HUES64 (cell line): ENCODE measurements around the gene SMYD2.

Experiments
- H3K27ac ChIP-seq: 2 replicates; pipeline ENCODE4 v1.7.0; 2013; ENCODE audit warnings: low read depth, low read length, inconsistent platforms
- H3K27me3 ChIP-seq: 2 replicates; pipeline ENCODE4 v1.6.1; 2013; ENCODE audit warnings: mild to moderate bottlenecking, low read length; ENCODE audit not compliant: insufficient read depth
- H3K36me3 ChIP-seq: 2 replicates; pipeline ENCODE4 v1.6.1; 2013; ENCODE audit warnings: mild to moderate bottlenecking, low read length; ENCODE audit not compliant: insufficient read depth
- H3K4me1 ChIP-seq: 2 replicates; pipeline ENCODE4 v1.6.1; 2013; ENCODE audit warnings: mild to moderate bottlenecking, low read length, moderate library complexity; ENCODE audit not compliant: insufficient read depth
- H3K4me3 ChIP-seq: 2 replicates; pipeline ENCODE4 v1.5.1; 2013; ENCODE audit warnings: mild to moderate bottlenecking, low read length, moderate library complexity
- H3K9ac ChIP-seq: 2 replicates; pipeline ENCODE4 v1.6.1; 2013; ENCODE audit warnings: mild to moderate bottlenecking, low read depth, low read length
- H3K9me3 ChIP-seq: 2 replicates; pipeline ENCODE4 v1.6.1; 2013; ENCODE audit warnings: low read depth, low read length; ENCODE audit not compliant: insufficient read depth
- WGBS: fragments of 150-250, 120-280 bp; methylation state at CpG from one replicate; pipeline ENCODE4 v1.1.7; 2013; ENCODE audit warnings: missing lambda C conversion rate; 5-methylcytosine and 5-hydroxymethylcytosine counted together

SMYD2 gene

GRCh38 chr1:214335567-214335966 lies 54.6 kb downstream of the SMYD2 start:
- H3K9ac ChIP-seq = no peak overlapping the region
- H3K9me3 ChIP-seq = no peaks in the 10 kb centered on the region
- H3K4me3 ChIP-seq = no peak overlapping the region
- 86% methylated on average over 2 of the region's 4 CpGs for WGBS
- H3K4me1 ChIP-seq = peaks cover 21% of the 10 kb centered on the region
- H3K36me3 ChIP-seq = no peaks in the 10 kb centered on the region; the same call in 1 of the 2 replicates
- H3K27me3 ChIP-seq = no peaks in the 10 kb centered on the region
- no peak overlapping the region for H3K27ac ChIP-seq

- 92% methylated on average over 2 of the region's 2 CpGs for WGBS
- peak overlapping the region; percentile 38; the same call in 1 of the 2 replicates for H3K9ac ChIP-seq
- H3K27ac ChIP-seq = no peak overlapping the region
Observed at GRCh38 chr1:214337015-214337414, 56.1 kb downstream of the SMYD2 start.

GRCh38 chr1:214337511-214337910 lies 56.6 kb downstream of the SMYD2 start:
- Histone ChIP-seq H3K9ac (peak overlapping the region; percentile 38), H3K9me3 (no peaks in the 10 kb centered on the region), H3K27ac (no peak overlapping the region), H3K4me1 (peaks cover 21% of the 10 kb centered on the region), H3K36me3 (no peaks in the 10 kb centered on the region; the same call in 1 of the 2 replicates), H3K27me3 (no peaks in the 10 kb centered on the region), H3K4me3 (no peak overlapping the region)
- 72% methylated on average over 6 of the region's 6 CpGs for WGBS

More at GRCh38 chr1:214337015-214337414, 56.1 kb downstream of the SMYD2 start:
- Histone ChIP-seq H3K4me1 (peaks cover 21% of the 10 kb centered on the region), H3K27me3 (no peaks in the 10 kb centered on the region), H3K9me3 (no peaks in the 10 kb centered on the region), H3K4me3 (no peak overlapping the region), H3K36me3 (no peaks in the 10 kb centered on the region; the same call in 1 of the 2 replicates)

- Histone ChIP-seq H3K36me3 (no peaks in the 10 kb centered on the region; the same call in 1 of the 2 replicates), H3K4me1 (peaks cover 17% of the 10 kb centered on the region), H3K27me3 (no peaks in the 10 kb centered on the region), H3K9ac (no peak overlapping the region), H3K9me3 (no peaks in the 10 kb centered on the region), H3K27ac (no peak overlapping the region), H3K4me3 (no peak overlapping the region)
- 94% methylated on average over 4 of the region's 4 CpGs for WGBS
Observed at GRCh38 chr1:214338212-214338611, 57.3 kb downstream of the SMYD2 start.

- Histone ChIP-seq H3K27ac (no peak overlapping the region), H3K4me3 (no peak overlapping the region), H3K27me3 (no peaks in the 10 kb centered on the region), H3K9me3 (peaks cover 7% of the 10 kb centered on the region; the same call in 1 of the 2 replicates), H3K36me3 (peaks cover 11% of the 10 kb centered on the region; the same call in 1 of the 2 replicates), H3K9ac (no peak overlapping the region), H3K4me1 (peaks cover 12% of the 10 kb centered on the region; the same call in 1 of the 2 replicates)
- 91% methylated on average over 3 of the region's 3 CpGs for WGBS
Observed at GRCh38 chr1:214341459-214341858, 60.5 kb downstream of the SMYD2 start.

GRCh38 chr1:214341932-214342331 lies 61.0 kb downstream of the SMYD2 start:
- H3K9me3 ChIP-seq = peaks cover 7% of the 10 kb centered on the region; the same call in 1 of the 2 replicates
- no peaks in the 10 kb centered on the region for H3K27me3 ChIP-seq
- 91% methylated on average over 3 of the region's 3 CpGs for WGBS
- no peak overlapping the region for H3K4me3 ChIP-seq
- H3K9ac ChIP-seq = no peak overlapping the region
- peaks cover 13% of the 10 kb centered on the region for H3K36me3 ChIP-seq
- no peak overlapping the region for H3K27ac ChIP-seq
- H3K4me1 ChIP-seq = peaks cover 12% of the 10 kb centered on the region; the same call in 1 of the 2 replicates

GRCh38 chr1:214342525-214342924 lies 61.6 kb downstream of the SMYD2 start:
- H3K36me3 ChIP-seq = peaks cover 19% of the 10 kb centered on the region
- no peak overlapping the region for H3K27ac ChIP-seq
- peaks cover 8% of the 10 kb centered on the region; the same call in 1 of the 2 replicates for H3K4me1 ChIP-seq
- H3K4me3 ChIP-seq = no peak overlapping the region
- peaks cover 7% of the 10 kb centered on the region; the same call in 1 of the 2 replicates for H3K9me3 ChIP-seq
- no peaks in the 10 kb centered on the region for H3K27me3 ChIP-seq
- no peak overlapping the region for H3K9ac ChIP-seq

GRCh38 chr1:214344897-214345296 lies 63.9 kb downstream of the SMYD2 start:
- no peaks in the 10 kb centered on the region for H3K27me3 ChIP-seq
- peaks cover 9% of the 10 kb centered on the region for H3K4me1 ChIP-seq
- peaks cover 7% of the 10 kb centered on the region; the same call in 1 of the 2 replicates for H3K9me3 ChIP-seq
- no peak overlapping the region for H3K9ac ChIP-seq
- H3K4me3 ChIP-seq = no peak overlapping the region
- H3K27ac ChIP-seq = no peak overlapping the region
- peaks cover 30% of the 10 kb centered on the region for H3K36me3 ChIP-seq

GRCh38 chr1:214349008-214349407 lies 68.0 kb downstream of the SMYD2 start:
- no peaks in the 10 kb centered on the region for H3K27me3 ChIP-seq
- WGBS = 92% methylated on average over 5 of the region's 5 CpGs
- peaks cover 13% of the 10 kb centered on the region for H3K4me1 ChIP-seq
- H3K4me3 ChIP-seq = no peak overlapping the region
- no peak overlapping the region for H3K9ac ChIP-seq
- H3K27ac ChIP-seq = peak overlapping the region; percentile 29; the same call in 1 of the 2 replicates
- H3K9me3 ChIP-seq = peaks cover 7% of the 10 kb centered on the region; the same call in 1 of the 2 replicates
- H3K36me3 ChIP-seq = peaks cover 52% of the 10 kb centered on the region

GRCh38 chr1:214349781-214350180 lies 68.8 kb downstream of the SMYD2 start:
- H3K9ac ChIP-seq = peak overlapping the region; percentile 53; the same call in 1 of the 2 replicates
- H3K9me3 ChIP-seq = peaks cover 7% of the 10 kb centered on the region; the same call in 1 of the 2 replicates
- peaks cover 18% of the 10 kb centered on the region for H3K4me1 ChIP-seq
- H3K36me3 ChIP-seq = peaks cover 57% of the 10 kb centered on the region
- H3K4me3 ChIP-seq = no peak overlapping the region; the same call in 1 of the 2 replicates
- peak overlapping the region; percentile 81 for H3K27ac ChIP-seq
- 100% methylated on average over 2 of the region's 2 CpGs for WGBS
- H3K27me3 ChIP-seq = no peaks in the 10 kb centered on the region

GRCh38 chr1:214351551-214352277 lies 70.8 kb downstream of the SMYD2 start:
- Histone ChIP-seq H3K9me3 (no peaks in the 10 kb centered on the region), H3K27ac (no peak overlapping the region), H3K4me1 (peaks cover 24% of the 10 kb centered on the region), H3K27me3 (no peaks in the 10 kb centered on the region), H3K36me3 (peaks cover 69% of the 10 kb centered on the region), H3K4me3 (no peak overlapping the region), H3K9ac (no peak overlapping the region)
- 94% methylated on average over 2 of the region's 2 CpGs for WGBS
